Activated effector memory CD4-positive, alpha-beta T cell treated with anti-CD3 and anti-CD28 coated beads, Interleukin-2, amount 50 U/mL, for 16 hours (primary cell): ENCODE measurements around the gene MROH2A.
"Not testable (repeated sequence)": the region's sequence is repeated elsewhere in the genome, so short reads cannot be mapped to it uniquely, and the experiment has no call there.

Source experiments
- DNase-seq: peaks from one replicate; pipeline ENCODE4 v3.0.0-alpha.2; 2020

MROH2A gene

DNA sequence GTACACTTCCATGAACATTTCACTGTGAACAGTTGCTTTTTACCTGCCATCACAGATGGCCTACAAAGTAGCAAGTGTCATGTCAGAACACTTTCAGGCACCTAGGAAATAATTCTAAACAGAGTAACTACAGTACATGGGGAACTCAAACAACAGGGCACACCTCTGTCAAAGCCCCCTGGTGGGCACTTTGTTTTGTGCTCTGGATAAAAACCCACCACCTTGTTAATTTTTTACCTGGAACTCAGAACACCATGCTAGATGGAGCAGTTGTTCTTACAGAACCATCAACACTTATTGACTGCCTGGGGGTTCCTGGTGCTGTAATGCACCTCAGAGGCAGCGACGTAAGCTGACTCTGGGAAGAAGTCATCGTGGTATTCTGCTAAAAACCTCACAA is 87.7 kb downstream of the MROH2A start:
- DNase-seq: no peak

DNA sequence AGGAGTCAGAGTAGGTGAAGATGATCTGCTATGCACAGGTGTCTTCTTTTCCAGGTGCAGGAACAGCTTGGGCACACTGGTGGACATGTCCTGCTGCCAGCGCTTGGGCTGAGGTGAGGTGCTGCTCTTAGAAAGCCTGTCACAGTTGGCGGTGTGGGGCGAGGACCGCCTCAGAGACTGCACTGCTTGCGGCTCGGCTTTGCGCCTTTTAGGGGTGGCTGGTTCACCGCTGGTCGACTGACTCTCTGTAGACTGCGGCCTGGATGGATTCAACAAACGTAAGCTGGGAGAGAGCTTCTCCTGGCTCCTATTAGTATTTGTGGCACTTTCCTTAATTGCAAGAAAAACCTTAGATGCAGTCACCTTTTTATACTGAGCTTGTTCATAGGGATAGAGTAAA is 88.3 kb downstream of the MROH2A start:
- no peak for DNase-seq

DNA sequence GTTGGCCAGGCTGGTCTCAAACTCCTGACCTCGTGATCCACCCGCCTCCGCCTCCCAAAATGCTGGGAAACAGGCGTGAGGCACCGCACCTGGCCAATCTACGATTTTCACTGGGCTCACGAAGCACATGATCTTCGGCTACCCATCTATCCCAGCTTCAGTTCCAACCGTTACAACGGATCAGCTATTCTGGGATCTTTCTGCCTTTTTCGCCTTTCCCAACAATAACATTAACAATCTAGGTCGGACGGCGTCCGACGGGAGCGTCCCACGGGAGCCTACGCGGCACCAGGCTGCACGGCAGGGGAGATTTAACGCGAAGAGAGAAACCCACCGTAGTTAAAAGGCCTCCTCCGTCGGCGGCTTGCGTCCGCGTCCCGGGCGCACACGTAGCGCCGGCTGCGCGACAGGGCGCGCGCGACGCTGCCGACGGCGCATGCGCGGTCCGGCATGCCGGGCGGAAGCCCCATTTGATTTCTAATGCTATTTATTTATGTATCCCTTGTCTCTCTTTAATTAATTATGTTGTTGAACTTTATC is 89.9 kb downstream of the MROH2A start, which contains the start of gene MSL3B:
TSS of gene MSL3B (minus strand) at position 394 of the 540 bp plus-strand sequence.
- peak; percentile 86 for DNase-seq

DNA sequence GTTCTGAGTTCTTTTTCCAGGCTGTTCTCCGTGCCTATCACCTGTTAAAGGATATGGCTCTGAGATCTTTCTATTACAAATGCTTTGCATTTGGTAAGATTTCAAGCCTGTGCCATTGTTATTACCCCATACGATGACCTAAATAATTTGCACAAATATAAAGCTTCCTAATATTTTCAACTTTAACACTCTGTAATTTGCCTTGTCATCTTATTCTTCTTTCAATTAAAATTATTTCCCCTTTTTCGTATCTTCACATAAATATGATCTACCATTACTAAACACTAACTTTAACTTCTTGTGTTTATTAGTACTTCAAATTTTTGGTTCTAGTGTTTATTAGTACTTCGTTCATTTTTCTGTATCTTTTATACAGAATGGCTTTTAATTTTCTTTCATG is 93.3 kb downstream of the MROH2A start:
- no peak for DNase-seq

DNA sequence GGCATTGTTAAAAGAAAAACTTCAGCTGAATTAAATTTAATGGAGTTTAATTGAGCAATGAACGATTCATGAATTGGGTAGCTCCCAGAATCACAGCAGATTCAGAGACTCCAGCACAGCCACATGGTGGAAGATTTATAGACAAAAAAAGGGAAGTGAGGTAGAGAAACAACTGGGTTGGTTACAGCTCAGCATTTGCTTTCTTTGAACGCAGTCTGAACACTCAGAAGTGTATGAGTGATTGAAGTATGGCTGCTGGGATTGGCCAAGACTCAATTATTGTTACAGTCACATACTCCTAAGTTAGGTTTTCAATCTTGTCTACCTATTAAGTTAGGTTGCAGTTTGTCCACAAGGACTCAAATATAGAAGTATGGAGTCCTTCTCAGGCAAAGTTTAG is 94.0 kb downstream of the MROH2A start:
- not testable (repeated sequence) for DNase-seq

DNA sequence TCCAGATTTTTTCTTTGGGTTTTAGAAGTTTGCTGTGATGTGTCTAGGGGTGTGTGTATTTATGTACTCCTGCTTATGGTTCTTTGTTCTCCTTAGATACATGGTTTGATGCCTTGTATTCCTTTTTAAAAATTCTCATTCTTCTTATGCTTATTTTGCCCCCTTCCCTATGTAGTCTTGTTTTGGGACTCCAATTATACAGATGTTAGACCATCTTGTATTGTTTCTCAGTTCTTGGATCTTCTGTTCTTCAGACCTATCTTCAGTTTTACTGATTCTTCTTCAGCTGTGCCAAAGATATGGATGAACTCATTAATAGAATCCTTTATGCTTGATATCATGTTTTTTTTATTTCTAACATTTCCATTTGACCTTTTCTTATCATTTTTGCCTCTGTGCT is 104.2 kb downstream of the MROH2A start:
- DNase-seq: no peak
